Spleen (tissue), 7 donors: Measurements from ENCODE around the gene VPS26B.

ENCODE experiments used
- CTCF ChIP-seq, 11 experiments: fragments of 200-600 bp in 7 of 11; fragments of 450-650 bp in 4 of 11; sonication (generic) in 4 of 11; IDR thresholded peaks in 8 of 11; conservative IDR thresholded peaks in 3 of 11; 1 replicate in 7 of 11; 2 replicates in 4 of 11; pipeline versions ENCODE4 v1.4.0 to v1.8.0; 2016 to 2021; ENCODE audit warnings: antibody characterized with exemption in 11 of 11, inconsistent platforms in 4 of 11, mild to moderate bottlenecking in 1 of 11
- POLR2A ChIP-seq, 3 donors: fragments of 450-650 bp; IDR thresholded peaks; one replicate each; pipeline ENCODE4 v1.5.1; 2017; ENCODE audit warnings: antibody characterized with exemption in 3 of 3, mild to moderate bottlenecking in 1 of 3
- POLR2AphosphoS5 ChIP-seq, 3 donors: sonication (generic); formaldehyde crosslinking; IDR thresholded peaks; one replicate each; pipeline ENCODE4 v1.5.1; 2017; ENCODE audit warnings: antibody characterized with exemption in 3 of 3
- donor health status: DM: no; HTN: no; CAD: no; lungs with moderate emphysema.
- donor health status: DM: no; HTN: no; CAD: no.
- donor health status: DM: no; HTN: no; CAD: no.

DNA sequence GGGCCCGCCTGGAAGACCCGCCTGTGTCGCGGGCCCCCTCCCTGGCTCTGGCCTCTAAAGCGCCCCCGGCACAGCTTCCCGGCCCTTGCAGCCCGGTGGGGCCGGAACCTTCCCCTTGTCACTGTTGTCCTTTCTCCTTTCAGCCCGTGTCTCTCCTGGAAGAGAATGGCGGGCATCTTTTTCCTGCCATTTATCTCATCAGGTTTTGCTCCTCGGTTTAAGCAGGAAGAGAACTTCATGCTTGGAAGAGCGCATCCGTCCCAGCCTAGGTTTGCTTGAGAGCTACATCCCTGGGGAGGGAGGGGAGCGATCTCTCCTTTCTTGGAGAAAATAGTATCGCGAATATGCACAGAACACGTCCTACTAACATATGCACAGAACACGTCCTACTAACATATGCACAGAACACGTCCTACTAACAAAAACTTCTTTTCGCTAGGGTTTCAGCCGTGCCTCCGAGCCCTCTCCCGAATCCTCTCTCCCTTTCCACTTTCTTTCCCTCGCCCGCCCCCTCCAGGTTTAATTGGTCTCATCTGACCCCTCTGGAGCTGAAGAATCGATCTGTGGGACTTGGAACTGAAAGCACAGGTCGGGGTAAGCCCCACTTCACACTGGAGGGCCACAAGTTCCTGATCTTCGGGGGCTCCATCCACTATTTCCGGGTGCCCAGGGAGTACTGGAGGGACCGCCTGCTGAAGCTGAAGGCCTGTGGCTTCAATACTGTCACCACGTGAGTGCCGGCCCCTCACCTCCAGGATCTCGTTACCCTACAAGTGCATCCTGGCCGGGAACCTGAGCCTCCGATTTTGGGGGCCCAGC is 52.9 kb downstream of the VPS26B start:
- TF ChIP-seq POLR2A (IDR thresholded peaks at IDR 0.05) (no peak), CTCF (IDR thresholded peaks at IDR 0.05 in 8 of 11, conservative IDR thresholded peaks at IDR 0.05 in 3 of 11) (no peak), POLR2AphosphoS5 (IDR thresholded peaks at IDR 0.05) (no peak)
